Fibroblast of skin of scalp (primary cell): Measurements from ENCODE around the gene SGK2.
A peak's percentile ranks its signal among the peaks of the same experiment; 100 is the strongest.
"Not testable (repeated sequence)": the region's sequence is repeated elsewhere in the genome, so short reads cannot be mapped to it uniquely, and the experiment has no call there.

ENCODE experiments used
- DNase-seq: peaks from one replicate; pipeline ENCODE4 v3.0.0-alpha.2; 2013

The SGK2 gene

GRCh38 chr20:43563991-43564390 lies 5.2 kb downstream of the SGK2 start:
- no peak for DNase-seq

GRCh38 chr20:43564455-43564854 lies 5.6 kb downstream of the SGK2 start:
- DNase-seq, result no peak

- DNase-seq, result no peak
These were observed 6.3 kb downstream of the SGK2 start for GRCh38 chr20:43564993-43565757.

GRCh38 chr20:43565758-43566104 lies 6.9 kb downstream of the SGK2 start:
- no peak for DNase-seq

GRCh38 chr20:43567477-43567876 lies 8.7 kb downstream of the SGK2 start:
- no peak for DNase-seq

GRCh38 chr20:43568706-43569105 lies 9.9 kb downstream of the SGK2 start:
- no peak for DNase-seq

GRCh38 chr20:43569282-43569681 lies 10.5 kb downstream of the SGK2 start:
- DNase-seq, result no peak

- no peak for DNase-seq
These were observed 11.7 kb downstream of the SGK2 start for GRCh38 chr20:43570496-43570895.

- no peak for DNase-seq
These were observed 12.5 kb downstream of the SGK2 start for GRCh38 chr20:43571310-43571709.

- DNase-seq, result no peak
These were observed 12.9 kb downstream of the SGK2 start for GRCh38 chr20:43571771-43572170.

- no peak for DNase-seq
These were observed 14.1 kb downstream of the SGK2 start for GRCh38 chr20:43572891-43573290.

- DNase-seq, result no peak
These were observed 17.3 kb downstream of the SGK2 start for GRCh38 chr20:43576108-43576507.

GRCh38 chr20:43579861-43580793 lies 21.3 kb downstream of the SGK2 start:
- no peak for DNase-seq

- DNase-seq, result no peak
These were observed 24.5 kb downstream of the SGK2 start for GRCh38 chr20:43583133-43583864.

GRCh38 chr20:43583982-43584432 lies 25.2 kb downstream of the SGK2 start:
- peak; percentile 97 for DNase-seq

GRCh38 chr20:43584448-43585136 lies 25.8 kb downstream of the SGK2 start:
- DNase-seq, result peak; percentile 74

- DNase-seq, result no peak
These were observed 27.8 kb downstream of the SGK2 start for GRCh38 chr20:43586641-43587040.

- not testable (repeated sequence) for DNase-seq
These were observed 29.7 kb downstream of the SGK2 start for GRCh38 chr20:43588526-43588925.

GRCh38 chr20:43590036-43590391 lies 31.2 kb downstream of the SGK2 start:
- DNase-seq, result no peak

GRCh38 chr20:43590392-43591303 lies 31.8 kb downstream of the SGK2 start, which contains the start of gene IFT52:
Gene IFT52 (plus strand): TSS chr20:43590937. CDS start chr20:43594699, 3,762 bp downstream.
- peak; percentile 90 for DNase-seq

- DNase-seq, result not testable (repeated sequence)
These were observed 43.1 kb downstream of the SGK2 start for GRCh38 chr20:43601960-43602359.
